Cardiac fibroblast (primary cell): ENCODE results near the gene PRKG2.
"Not testable (repeated sequence)": the region's sequence is repeated elsewhere in the genome, so short reads cannot be mapped to it uniquely, and the experiment has no call there.

Experiments
- DNase-seq, 2 donors: peaks; one replicate each; pipeline versions ENCODE4 v3.0.0 to v3.0.0-alpha.2; 2010; ENCODE audit warnings: low read depth in 2 of 2
- H3K4me3 ChIP-seq, 2 donors: replicated peaks in 1 of 2; 1 replicate in 1 of 2; 2 replicates in 1 of 2; pipeline ENCODE4 v1.5.1; 2011; ENCODE audit warnings: low read depth in 2 of 2, low read length in 2 of 2, mild to moderate bottlenecking in 2 of 2, moderate library complexity in 1 of 2
- CTCF ChIP-seq: IDR thresholded peaks from one replicate; pipeline ENCODE4 v1.5.1; 2011; ENCODE audit warnings: low read depth, mild to moderate bottlenecking, low read length, inconsistent platforms

The PRKG2 gene

GRCh38 chr4:81164623-81165416 is 50.2 kb downstream of the PRKG2 start:
- H3K4me3 ChIP-seq: no peak overlapping the region
- no peak for TF ChIP-seq CTCF
- DNase-seq: peak in 1 of 2 donors; percentile 81

- no peak for TF ChIP-seq CTCF
- DNase-seq: no peak
- no peak overlapping the region for H3K4me3 ChIP-seq
These were observed 50.9 kb downstream of the PRKG2 start for GRCh38 chr4:81164126-81164525.

GRCh38 chr4:81162752-81163458 is 52.1 kb downstream of the PRKG2 start:
- TF ChIP-seq CTCF: no peak
- no peak overlapping the region for H3K4me3 ChIP-seq
- no peak for DNase-seq

- H3K4me3 ChIP-seq: peak overlapping the region in 1 of 2 donors; percentile 26
- not testable (repeated sequence) for DNase-seq
These were observed 61.2 kb downstream of the PRKG2 start for GRCh38 chr4:81153714-81154323.

- DNase-seq: no peak
- no peak for TF ChIP-seq CTCF
- H3K4me3 ChIP-seq: no peak overlapping the region
These were observed 61.9 kb downstream of the PRKG2 start for GRCh38 chr4:81152839-81153713.

- H3K4me3 ChIP-seq: no peak overlapping the region
- DNase-seq: no peak
- TF ChIP-seq CTCF: no peak
These were observed 65.0 kb downstream of the PRKG2 start for GRCh38 chr4:81149976-81150375.
